Stimulated activated CD8-positive, alpha-beta memory T cell treated with anti-CD3 and anti-CD28 coated beads, Interleukin-12 subunit alpha, Interleukin-12 subunit beta, amount 100 ng/mL, for 24 hours (primary cell): ENCODE data around the gene PLA2G4D.

Experiments
- DNase-seq: peaks from one replicate; pipeline ENCODE4 v3.0.0-alpha.2; 2020; ENCODE audit errors: extremely low read depth

Gene PLA2G4D

DNA sequence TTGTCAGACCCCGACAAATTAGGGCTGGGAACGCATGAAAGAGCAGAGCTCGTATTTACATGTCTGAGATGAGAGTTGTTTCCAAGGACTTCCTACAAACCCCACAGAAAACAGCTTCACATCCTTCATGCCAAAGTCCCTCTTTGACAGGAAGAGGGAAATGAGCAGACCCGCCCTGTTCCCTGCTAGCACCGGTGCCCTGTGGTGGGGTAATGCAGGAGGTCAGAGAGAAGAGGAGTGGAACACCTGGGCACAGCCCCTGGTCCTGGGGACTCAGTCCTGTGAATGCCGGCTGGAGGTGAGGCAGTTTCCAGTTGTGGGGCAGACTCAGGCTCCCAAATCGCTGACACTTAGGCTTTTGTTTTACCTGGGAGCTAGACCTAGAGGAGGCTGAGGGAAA lies 4.0 kb downstream of the PLA2G4D start:
- DNase-seq: no peak

DNA sequence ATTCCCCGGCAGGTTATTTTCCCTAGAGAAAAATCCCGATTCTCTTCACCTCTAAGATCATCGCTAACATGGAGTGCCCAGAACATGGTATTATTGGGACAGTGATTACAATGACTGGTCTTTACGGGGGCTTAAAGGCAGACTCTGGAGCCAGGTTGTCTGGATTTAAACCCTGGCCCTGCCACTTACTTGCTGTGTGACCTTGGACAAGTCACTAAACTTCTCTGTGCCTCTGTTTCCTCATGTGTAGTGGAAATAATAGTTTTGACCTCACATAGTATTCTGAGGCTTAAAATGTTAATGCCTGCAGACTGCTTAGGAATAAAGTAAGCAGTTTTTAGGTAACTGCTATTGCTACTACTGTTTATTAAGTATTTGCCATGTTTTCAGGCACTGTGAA lies 4.4 kb downstream of the PLA2G4D start:
- DNase-seq: no peak

DNA sequence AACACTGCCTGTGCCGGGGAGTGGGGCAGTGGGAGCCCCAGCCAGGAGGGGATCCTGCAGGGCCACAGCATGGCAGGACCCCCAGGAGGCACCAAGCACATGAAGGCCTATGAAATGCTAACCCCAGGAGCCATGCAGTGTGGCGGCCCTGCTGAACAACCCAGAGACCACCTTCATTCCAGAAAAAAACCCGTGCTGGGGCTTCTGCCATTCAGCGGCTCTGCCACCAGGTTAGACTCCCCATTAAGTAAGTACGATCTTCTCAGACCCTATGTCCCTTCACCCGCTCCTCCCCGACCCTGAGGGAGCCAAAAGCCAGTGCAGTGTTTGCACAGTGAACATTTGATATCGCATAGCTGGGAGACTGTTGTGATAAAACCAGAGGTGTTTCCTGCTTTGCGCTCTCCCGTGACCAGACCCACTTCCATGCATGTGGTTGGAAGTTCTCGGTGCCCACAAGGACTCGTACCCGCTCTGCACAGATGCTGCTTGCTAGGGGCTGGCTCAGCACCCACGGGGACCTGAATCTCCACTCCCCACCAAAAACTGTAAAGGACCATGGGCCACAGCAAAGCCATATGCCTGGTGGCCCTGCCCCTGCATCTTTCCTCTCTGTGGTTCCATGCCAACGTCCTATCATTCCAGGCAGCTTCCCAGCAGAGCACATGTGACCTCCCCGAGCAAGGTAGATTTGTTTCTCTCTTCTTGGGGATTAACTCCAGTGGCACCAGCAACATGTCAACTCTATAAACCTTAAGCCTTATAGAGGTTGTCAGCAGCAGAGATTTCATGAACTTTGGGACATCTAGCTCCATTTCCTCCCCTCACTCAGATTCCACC lies 5.3 kb downstream of the PLA2G4D start:
- DNase-seq: no peak

DNA sequence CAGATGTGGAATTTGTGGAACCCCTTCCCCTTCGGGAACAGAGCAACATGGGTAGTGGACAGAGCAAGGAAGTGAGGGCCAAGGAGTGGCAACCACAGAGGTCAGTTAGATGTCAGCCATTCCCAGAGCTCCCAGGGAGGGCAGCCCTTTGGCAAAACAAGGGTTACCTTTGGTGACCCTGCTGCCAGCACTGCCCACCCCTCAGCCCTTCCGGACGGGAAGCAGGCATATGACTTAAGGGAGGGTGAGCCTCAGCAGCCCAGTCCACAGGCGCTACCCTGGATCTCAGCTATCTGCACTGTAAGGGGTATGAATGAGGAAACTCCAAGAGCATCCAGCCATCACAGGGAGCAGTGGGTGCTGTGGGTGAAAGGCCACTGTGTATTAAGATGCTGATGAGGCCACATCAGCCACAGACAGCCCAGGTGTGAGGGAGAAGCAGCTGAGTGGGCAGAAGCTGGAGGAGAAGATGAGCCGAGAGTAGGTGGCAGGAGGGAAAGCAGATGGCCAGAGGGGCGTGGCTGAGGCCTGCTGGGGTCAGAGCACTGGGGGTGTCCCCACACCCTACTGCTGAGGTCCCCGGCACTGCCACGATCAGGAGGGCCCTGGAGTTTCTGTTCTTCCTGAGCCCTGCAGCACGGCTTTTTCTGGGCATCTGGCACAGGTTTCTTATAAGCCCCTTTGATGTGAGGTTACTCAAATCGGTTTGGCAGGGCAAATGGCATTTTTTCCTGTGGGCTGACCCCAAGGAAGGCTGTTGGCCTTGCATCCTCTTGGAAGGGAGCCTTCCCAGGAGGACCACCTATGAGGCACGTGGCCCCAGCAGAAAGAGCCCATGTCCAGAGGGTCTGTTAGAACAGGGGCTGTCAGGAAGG lies 6.2 kb downstream of the PLA2G4D start:
- no peak for DNase-seq

DNA sequence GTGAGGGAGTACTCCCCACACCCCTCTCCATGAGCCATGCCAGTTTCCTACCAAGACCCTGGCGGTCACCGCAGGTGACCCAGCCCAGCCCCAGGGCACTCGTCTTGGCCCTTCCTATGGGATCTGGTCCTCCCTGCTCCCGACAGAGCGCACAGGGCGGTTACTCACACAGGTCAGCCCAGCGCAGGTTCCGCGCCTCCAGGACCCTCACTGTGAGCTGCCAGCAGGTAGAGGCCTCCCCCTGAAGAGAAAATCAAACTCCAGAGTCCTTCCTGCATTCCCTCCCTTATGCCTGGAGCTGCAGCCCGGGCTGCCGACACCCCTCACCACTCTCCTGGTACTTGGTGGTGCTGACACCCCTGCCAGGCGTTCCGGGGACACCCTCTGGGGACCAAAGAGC lies 6.9 kb downstream of the PLA2G4D start:
- no peak for DNase-seq

DNA sequence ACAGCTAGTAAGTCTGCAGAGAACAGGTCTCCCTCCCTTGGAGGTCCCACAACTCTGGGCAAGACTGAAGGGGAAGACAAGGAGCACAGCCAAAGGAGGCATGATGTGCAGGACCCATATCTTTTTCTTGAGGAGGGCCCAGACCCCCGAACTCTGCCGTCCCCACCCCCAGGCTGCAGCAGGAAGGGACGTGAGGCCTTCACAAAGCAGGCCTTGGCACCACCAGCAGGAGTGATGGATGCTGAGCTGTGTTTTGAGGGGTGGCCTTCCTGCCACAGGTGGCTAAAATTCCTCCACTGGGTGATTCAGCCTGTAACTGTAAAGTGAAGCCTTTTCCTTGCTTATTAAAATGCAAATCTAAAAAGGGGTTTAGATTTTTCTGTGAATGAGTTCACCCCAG lies 8.6 kb downstream of the PLA2G4D start:
- DNase-seq: no peak

DNA sequence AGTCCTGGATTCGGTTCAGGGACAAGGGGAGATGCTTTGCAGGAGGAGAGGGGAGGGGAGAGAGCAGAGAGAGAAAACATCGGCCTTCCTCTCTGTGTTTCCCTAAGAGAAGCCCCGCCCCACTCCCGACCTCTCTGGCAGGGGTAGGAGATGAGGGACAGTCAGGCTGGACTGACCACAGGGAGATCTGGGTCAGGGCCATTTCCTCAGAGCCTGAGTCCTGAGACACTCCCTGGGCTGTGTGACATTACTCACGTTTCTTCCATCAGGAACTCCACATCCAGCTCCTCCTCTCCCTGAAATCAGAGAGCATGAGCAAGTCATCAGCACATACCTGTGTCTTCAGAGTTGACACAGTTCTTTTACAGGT lies 9.1 kb downstream of the PLA2G4D start:
- DNase-seq: no peak

DNA sequence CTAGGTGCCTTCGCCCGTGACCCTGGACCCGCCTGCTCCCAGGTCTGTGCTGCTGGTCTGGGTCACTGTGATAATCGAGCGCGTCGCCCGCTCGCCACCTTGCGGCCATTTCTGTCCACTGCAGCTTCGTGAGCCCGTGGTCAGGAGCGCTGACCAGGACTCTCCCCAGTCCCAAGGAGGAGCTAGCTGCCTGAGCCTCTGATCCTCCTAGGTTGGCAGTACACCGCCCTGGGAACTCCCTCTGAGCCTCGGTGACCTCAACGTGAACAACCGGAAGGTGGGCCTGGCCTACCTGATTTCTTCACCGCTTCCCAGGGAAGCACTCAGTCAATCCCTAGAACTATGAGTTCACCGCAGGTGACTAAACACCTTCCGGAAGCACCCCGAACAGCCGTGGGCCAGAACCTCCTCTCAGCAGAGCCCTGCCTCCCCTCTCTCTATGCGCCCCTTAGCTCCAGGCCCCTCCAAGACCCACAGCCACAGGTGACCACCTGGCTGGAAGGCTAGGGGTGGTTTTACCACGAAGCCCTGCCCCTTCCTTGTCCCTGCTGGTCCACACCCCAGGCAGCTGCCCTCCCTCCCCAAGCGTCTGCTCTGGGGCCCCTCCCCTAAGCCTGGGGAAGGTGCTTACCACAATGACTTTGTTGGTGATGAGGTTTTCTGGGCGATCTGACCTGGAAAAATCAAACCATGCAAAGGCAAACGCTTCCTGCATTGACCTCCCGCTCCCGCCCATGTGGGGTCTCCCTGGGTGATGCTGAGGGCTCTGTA lies 9.7 kb downstream of the PLA2G4D start:
- no peak for DNase-seq

DNA sequence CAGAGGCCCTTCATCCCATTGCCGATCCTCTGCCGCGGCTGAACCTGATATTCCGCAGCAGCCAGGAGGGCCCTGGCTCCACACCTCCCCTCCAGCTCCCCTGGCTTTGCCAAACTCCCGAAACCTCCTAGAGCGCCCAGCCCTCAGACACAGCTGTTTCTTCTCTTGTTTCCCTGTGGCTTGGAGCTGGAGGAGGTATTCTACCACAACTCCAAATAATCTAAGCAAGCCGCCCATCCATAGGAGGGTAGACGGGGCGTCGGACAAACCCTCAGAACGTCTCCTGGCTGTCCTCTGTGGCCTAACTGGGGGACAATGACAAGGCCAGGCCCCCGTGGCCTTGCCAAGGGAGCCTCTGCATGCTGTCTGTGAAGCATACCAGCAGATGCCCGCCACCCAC lies 10.4 kb downstream of the PLA2G4D start:
- DNase-seq: no peak

DNA sequence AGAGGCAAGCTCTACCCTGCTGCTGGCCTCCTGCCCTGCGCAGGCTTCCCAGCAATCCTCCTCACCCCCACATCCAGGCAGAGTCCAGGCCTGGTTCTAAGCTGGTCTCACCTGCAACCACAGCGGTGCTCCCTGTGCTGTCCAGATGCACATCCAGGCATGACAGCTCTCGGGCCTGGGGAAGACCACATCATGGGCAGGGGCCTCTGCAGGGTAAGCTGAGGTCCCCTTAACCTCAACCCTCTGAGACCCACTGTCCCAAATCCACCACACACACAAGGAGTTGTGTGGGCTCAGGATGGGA lies 10.8 kb downstream of the PLA2G4D start:
- DNase-seq: no peak

DNA sequence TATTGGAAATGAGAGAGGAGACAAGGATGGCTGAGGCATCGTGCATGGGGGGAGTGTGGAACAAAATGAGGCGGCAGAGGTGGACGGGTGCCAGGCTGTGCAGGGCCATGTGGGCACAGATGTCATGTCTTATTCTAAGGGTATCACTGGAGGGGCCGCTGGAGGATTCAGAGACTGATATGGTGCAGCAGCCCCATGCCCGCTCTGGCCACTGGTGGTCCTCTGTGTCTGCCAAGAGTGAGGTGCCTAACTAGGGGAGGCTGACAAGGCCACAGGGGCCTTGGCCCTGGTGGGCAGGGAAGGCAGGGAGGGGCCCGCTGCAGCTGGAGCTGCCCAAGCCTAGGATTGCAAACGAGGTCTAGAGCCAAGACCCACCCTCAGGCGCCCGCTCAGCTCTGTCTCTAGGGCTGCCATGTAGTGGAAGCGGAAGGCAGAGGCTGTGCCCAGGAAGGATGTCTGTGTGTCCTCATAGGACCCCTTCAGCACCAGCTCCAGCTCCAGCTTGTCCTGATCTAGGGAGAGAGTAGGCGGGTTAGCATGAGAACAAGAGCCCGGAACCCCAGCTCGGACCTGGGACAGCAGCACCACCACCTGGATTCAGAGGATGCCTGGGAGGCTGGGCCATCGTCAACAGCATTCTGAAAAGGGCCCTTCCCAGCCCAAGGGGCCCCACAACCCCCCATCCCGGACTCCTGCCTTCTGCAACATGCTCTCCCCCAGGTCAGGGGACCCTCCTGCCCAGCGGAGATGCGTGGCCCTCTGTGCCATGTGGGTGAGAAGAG lies 11.3 kb downstream of the PLA2G4D start:
- no peak for DNase-seq

DNA sequence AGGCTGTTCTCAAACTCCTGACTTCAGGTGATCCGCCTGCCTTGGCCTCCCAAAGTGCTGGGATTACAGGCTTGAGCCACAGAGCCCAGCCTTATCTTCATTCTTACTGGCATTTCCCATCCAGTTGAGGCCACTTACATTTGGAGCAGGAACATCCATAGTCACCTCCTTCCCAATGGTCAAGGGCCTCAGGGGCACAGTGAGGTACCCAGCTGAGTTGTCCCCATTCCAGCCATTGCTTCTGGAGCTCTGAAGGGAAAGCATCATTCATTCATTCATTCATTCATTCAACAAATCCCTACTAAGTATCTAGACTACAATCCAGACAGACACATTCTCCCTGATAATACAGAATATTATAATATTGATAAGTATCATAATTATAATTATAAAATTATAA lies 12.2 kb downstream of the PLA2G4D start:
- DNase-seq: no peak

DNA sequence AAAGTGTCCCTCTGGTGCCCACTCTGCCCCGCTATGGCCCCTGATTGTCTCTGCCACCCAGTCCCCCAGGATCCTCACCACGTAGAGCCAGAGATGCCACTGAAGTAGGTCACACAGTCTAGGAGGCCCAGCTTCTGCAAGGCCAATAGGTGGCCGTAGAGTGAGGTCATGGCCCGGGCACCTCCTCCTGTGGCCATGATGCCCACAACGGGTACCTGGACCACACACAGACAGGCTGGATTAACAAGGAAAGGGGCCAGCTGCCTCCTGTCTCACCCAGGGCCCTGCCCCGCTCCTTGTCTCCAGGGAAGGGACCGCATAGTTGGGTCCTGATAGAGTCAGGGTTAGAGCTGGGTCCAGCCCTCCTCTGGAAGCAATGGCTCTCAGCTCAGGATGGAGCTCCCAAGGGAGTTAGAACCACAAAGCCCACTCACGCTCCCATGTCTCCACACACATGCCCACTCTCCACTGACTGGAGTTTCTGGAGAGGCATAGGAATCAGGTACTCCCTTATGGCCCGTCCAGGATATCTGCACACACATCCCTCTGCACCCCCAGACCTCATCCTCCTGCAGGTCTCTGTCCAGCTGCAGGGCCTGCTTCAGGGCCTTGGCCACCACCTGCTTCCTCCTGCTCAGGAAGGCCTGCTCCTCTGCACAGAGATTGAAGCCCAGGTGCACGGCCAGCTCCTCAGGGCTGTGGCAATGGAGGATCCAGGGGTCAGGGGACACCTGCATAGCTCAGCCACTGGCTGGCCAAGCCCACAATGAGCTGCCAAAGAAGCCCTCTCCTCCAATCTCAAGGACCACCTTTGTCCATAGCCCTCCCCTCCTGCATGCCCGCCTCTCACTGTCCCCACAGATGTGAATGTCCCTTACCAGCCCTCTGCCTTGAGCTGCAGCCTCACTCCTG lies 13.2 kb downstream of the PLA2G4D start:
- no peak for DNase-seq

DNA sequence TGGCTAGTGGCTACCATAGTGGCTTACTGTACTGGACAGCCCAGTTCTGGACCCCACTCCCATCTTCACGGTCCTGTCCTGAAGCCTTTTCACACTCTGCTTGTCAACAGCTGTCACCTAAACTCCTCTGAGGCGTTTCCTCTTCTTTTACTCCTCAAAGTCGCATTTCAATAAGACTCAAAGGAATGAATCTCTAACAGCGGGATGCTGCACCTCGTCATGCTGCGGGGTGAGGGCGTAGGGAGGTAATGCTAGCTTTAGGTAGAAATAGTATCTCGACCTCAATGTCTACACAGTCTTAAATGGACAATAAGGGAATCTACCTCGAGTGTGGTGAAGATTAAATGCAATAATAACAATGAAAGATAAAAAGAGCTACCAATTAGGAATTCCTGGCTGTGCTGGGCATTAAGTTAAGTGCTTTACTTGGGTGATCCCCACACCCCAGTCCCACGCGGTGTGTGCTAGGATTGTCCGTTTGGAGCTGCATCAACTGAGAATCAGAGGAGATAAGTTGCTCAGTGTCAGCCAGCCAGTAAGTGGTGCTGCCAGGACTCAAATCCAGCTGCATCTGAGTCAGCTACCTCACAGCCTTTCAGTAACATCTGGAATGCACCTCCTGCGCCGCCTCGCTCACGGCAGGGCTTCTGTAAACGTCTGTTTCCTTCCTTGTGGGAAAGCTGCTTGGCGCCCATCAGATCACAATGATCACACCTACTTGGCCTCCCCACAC lies 14.0 kb downstream of the PLA2G4D start:
- DNase-seq: no peak

DNA sequence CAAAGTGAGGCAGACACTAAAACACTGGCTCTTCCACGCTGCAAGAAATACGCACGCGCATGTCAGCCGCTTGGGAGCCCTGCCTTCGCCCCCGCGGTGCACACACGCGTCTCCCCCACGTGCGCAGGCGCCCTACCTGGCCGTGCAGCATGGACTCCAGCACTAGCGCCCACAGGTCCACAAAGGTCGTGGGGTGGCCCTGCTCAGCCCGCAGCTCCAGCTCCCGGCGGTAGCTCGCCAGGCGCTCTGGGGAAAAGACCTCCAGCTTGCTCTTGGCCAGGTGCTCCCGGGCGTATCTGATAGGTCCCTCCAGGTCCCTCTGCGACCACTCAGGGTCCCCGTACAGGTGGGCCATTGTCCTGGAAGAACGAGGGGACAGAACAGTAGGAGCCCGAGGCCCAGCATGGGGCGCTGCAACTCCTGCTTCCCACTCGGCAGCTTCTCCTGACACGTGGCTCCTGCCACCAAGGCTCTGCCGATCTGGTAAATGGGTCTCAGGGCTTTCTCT lies 14.9 kb downstream of the PLA2G4D start:
- no peak for DNase-seq

DNA sequence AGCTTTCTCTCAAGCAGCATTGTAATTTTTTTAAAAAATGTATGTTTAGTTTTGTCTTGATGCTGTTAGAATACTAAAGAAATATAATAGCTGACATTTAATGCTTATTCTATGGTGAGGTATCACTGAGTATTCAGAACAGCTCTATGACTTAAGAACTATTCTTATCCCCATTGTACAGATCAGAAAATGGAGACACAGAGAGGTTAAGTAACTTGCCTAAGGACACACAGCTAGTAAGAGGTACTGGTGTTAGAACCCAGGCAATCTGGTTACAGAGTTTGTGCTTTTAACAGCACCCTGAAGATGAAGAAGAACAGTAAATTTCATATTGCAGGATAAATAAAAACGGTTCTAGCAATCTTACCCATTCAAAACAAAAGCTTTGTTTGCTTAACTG lies 15.5 kb downstream of the PLA2G4D start:
- DNase-seq: no peak

DNA sequence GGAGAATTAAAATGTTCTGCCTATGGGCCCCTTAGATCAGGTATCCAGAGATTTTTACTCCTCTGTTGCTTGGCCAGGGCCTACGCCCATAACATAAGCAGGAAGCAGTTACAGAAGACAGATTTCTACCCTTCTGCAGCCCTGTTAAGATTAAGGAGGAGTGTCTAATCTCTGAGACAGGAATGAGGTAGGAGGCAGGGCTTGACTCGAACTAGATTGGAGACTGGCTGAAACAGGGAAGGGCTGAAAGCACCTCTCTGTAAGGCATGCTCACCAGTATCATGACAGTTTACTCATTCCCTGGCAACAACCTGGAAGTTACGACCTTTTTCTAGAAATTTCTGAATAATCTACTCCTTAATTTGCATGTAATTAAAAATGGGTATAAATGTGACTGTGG lies 16.7 kb downstream of the PLA2G4D start:
- no peak for DNase-seq

DNA sequence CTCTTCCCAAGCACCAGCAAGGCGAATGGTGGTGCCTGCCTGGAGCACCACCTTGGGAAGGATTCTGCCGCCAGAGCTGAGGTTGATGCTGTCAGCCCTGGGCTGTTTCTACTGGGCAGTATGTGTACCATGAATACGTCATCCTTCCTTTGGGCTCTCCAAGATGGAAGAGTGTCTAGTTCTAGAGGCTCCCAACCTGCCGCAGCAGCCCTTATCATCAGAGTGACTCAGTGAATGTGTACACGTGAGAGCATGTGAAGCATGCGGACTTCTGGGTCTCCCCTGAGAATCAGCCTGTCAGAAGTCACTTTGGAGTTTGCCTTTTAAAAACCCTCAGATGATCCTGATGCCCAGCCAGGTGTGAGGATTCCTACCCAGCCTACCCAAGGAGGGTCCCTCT lies 20.9 kb downstream of the PLA2G4D start:
- no peak for DNase-seq

DNA sequence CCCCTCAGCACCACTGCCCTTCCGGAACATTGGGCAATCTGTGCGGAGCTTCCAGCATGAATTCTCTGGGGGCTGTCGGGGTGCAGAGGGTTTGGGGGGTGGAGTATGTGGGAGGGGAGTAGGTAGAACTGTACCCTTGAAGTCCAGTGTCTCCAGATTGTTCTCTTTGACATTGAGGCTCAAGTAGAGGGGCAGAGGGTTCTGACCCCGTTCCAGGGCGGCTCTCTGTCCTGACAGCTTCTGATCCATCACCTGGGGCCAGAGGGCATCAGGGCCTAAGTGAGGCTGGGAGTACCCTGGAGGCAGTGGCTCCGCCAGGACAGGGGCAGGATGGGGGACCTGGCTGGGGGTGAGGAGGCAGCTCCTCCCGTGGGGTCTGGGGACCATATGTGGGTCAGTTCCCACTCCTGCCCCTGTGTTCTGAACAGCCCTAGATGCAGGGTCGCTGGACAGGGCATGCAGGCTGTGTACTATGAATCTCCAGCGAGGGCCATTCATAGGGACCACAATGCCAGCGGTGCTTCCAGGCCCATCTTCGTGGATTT lies 22.1 kb downstream of the PLA2G4D start:
- no peak for DNase-seq

DNA sequence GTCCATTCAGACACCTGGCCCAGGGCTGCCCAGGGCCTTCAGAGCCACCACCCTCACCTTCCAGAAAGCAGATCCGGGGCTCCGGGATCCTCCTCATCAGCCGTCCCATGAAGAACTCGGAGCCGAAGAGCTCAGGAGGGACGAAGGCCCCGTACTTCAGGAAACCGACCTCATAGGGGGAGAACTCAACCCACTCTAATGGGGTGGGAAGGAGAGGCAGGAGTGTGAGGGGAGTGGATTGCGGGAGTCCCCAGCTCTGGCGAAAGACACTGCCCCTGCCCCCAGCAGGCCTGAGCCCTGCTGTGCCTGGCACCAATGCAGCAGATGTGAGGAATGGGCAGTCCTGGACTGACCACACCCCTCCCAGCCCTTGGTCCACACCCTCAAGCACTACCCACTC lies 22.6 kb downstream of the PLA2G4D start:
- no peak for DNase-seq
